GM12878 (cell line): ENCODE data around the gene TRPC3. TPM values are rescaled to one million over a fixed set of nuclear protein-coding genes. Genes with fewer than 3 reads are reported as not detected.

Experiments
- ATAC-seq: fragments of 200-7000 bp; cut with Tn5 transposase; 3 replicates; pipeline ENCODE4 v1.9.1; 2020; ENCODE audit warnings: mild to moderate bottlenecking, moderate library complexity
- BruUV-seq: library from RNA; stranded (reverse); fragments of 400-500 nt; replicated peaks from 2 replicates; lab custom pipeline; 2021; lab: Mats Ljungman, UMichigan
- CTCF ChIA-PET: fragments of 300-600 bp; sonication (Branson Sonifier 250); formaldehyde crosslinking; extraction: SDS; loops from one replicate; lab custom pipeline; 2021; ENCODE audit warnings: inconsistent platforms; lab: Yijun Ruan, JAX
- POLR2A ChIA-PET: fragments of 350-600 bp; formaldehyde crosslinking; extraction: SDS; loops from one replicate; lab custom pipeline; 2021; ENCODE audit warnings: inconsistent platforms; lab: Charles Lee
- RAD21 ChIA-PET: fragments of 300-600 bp; sonication (Branson Sonifier 250); formaldehyde crosslinking; loops from one replicate; lab custom pipeline; 2023; ENCODE audit warnings: antibody characterized with exemption; ENCODE audit not compliant: unreplicated experiment; lab: Charles Lee
- SMC1A ChIA-PET: fragments of 300-600 bp; sonication (Branson Sonifier 250); formaldehyde crosslinking; loops from one replicate; lab custom pipeline; 2023; ENCODE audit not compliant: unreplicated experiment, uncharacterized antibody; lab: Charles Lee
- DNase-seq: peaks from one replicate; pipeline ENCODE4 v3.0.0-alpha.2; 2011; ENCODE audit warnings: low read depth, low spot score
- FAIRE-seq: peaks from 3 replicates; lab custom pipeline; 2011; peaks lifted over from hg19 to GRCh38; lab: Jason Lieb, UNC
- H2AFZ ChIP-seq: 2 replicates; pipeline ENCODE4 v1.6.0; 2011; ENCODE audit warnings: low read depth, low read length, control low read depth; ENCODE audit not compliant: control insufficient read depth
- H3K27ac ChIP-seq: 2 replicates; pipeline ENCODE4 v1.5.1; 2011; ENCODE audit warnings: control low read depth; ENCODE audit not compliant: control insufficient read depth, insufficient read depth
- H3K27me3 ChIP-seq, 2 experiments: replicated peaks in 1 of 2; 2 replicates each; pipeline versions ENCODE4 v1.6.0 to v1.6.1; 2011; ENCODE audit warnings: low read length in 1 of 2; ENCODE audit not compliant: control insufficient read depth in 2 of 2, insufficient read depth in 2 of 2
- H3K36me3 ChIP-seq, 2 experiments: 2 replicates each; pipeline ENCODE4 v1.5.1; 2011; ENCODE audit warnings: low read length in 1 of 2; ENCODE audit not compliant: control insufficient read depth in 2 of 2, insufficient read depth in 2 of 2
- H3K4me1 ChIP-seq: 2 replicates; pipeline ENCODE4 v1.6.1; 2011; ENCODE audit warnings: mild to moderate bottlenecking, low read length, moderate library complexity, mixed read lengths; ENCODE audit not compliant: control insufficient read depth, insufficient read depth
- H3K4me2 ChIP-seq: 2 replicates; pipeline ENCODE4 v1.6.0; 2011; ENCODE audit warnings: control low read depth; ENCODE audit not compliant: control insufficient read depth, insufficient read depth
- H3K4me3 ChIP-seq: fragments of 200-600 bp; sonication (generic); 2 replicates; pipeline ENCODE4 v1.5.1; 2016
- H3K79me2 ChIP-seq: 2 replicates; pipeline ENCODE4 v1.6.0; 2011; ENCODE audit warnings: low read length; ENCODE audit not compliant: control insufficient read depth, insufficient read depth
- H3K9ac ChIP-seq: 2 replicates; pipeline ENCODE4 v1.8.0; 2011; ENCODE audit warnings: low read length, control low read depth, mixed read lengths; ENCODE audit not compliant: control insufficient read depth, insufficient read depth
- H3K9me3 ChIP-seq: replicated peaks from 3 replicates; pipeline ENCODE4 v1.5.1; 2011; ENCODE audit warnings: mild to moderate bottlenecking, low read length; ENCODE audit not compliant: control insufficient read depth, insufficient read depth
- H4K20me1 ChIP-seq: 2 replicates; pipeline ENCODE4 v1.6.0; 2011; ENCODE audit not compliant: control insufficient read depth, insufficient read depth
- CBFB ChIP-seq: IDR thresholded peaks from 2 replicates; pipeline ENCODE4 v1.6.1; 2016; ENCODE audit warnings: antibody characterized with exemption, low read depth
- CHD2 ChIP-seq: IDR thresholded peaks from 2 replicates; pipeline ENCODE4 v1.6.1; 2011; ENCODE audit warnings: low read depth, low read length, improper control_type of control experiment, borderline replicate concordance
- E4F1 ChIP-seq: fragments of 450-650 bp; IDR thresholded peaks from 2 replicates; pipeline ENCODE4 v1.6.1; 2018; ENCODE audit warnings: borderline replicate concordance, mild to moderate bottlenecking; ENCODE audit not compliant: partially characterized antibody
- ETV6 ChIP-seq, 2 experiments: fragments of 450-650 bp in 1 of 2; IDR thresholded peaks in 1 of 2; conservative IDR thresholded peaks in 1 of 2; 2 replicates each; pipeline ENCODE4 v1.6.1; 2014; ENCODE audit warnings: antibody characterized with exemption in 1 of 2, borderline replicate concordance in 1 of 2, low read depth in 1 of 2, mild to moderate bottlenecking in 1 of 2, moderate library complexity in 1 of 2
- GATAD2B ChIP-seq: fragments of 450-650 bp; conservative IDR thresholded peaks from 2 replicates; pipeline ENCODE4 v1.6.1; 2017; ENCODE audit warnings: low read depth, mild to moderate bottlenecking, moderate library complexity
- HCFC1 ChIP-seq: fragments of 150-350 bp; IDR thresholded peaks from 2 replicates; pipeline ENCODE4 v1.6.1; 2014; ENCODE audit warnings: low read length
- LARP7 ChIP-seq: fragments of 450-650 bp; IDR thresholded peaks from 2 replicates; pipeline ENCODE4 v1.6.1; 2017; ENCODE audit warnings: mild to moderate bottlenecking
- NR2F1 ChIP-seq: fragments of 450-650 bp; conservative IDR thresholded peaks from 2 replicates; pipeline ENCODE4 v1.6.1; 2017; ENCODE audit warnings: mild to moderate bottlenecking
- POU2F2 ChIP-seq: IDR thresholded peaks from 3 replicates; pipeline ENCODE4 v1.6.1; 2011; ENCODE audit warnings: low read depth, mild to moderate bottlenecking, low read length, borderline replicate concordance
- RAD51 ChIP-seq: fragments of 450-650 bp; IDR thresholded peaks from 2 replicates; pipeline ENCODE4 v1.6.1; 2016; ENCODE audit warnings: moderate library complexity, mild to moderate bottlenecking, inconsistent platforms
- SRF ChIP-seq, 2 experiments: IDR thresholded peaks; 2 replicates each; pipeline ENCODE4 v1.6.1; 2011; ENCODE audit warnings: low read depth in 2 of 2, low read length in 2 of 2, mild to moderate bottlenecking in 1 of 2, moderate library complexity in 1 of 2
- TCF3 ChIP-seq: IDR thresholded peaks from 2 replicates; pipeline ENCODE4 v1.6.1; 2012; ENCODE audit warnings: low read depth, mild to moderate bottlenecking, low read length, borderline replicate concordance; ENCODE audit not compliant: insufficient read depth
- TCF7 ChIP-seq: IDR thresholded peaks from 2 replicates; pipeline ENCODE4 v1.6.1; 2014; ENCODE audit warnings: antibody characterized with exemption, borderline replicate concordance
- YBX1 ChIP-seq: fragments of 450-650 bp; IDR thresholded peaks from 2 replicates; pipeline ENCODE4 v1.6.1; 2016; ENCODE audit warnings: antibody characterized with exemption
- ZBTB33 ChIP-seq: fragments of 450-650 bp; IDR thresholded peaks from 2 replicates; pipeline ENCODE4 v1.6.1; 2017; ENCODE audit warnings: mild to moderate bottlenecking
- ZBTB4 ChIP-seq: fragments of 450-650 bp; formaldehyde crosslinking; IDR thresholded peaks from 2 replicates; pipeline ENCODE4 v1.4.0; 2022; ENCODE audit warnings: mild to moderate bottlenecking, moderate library complexity
- WGBS: methylation state at CpG from one replicate; pipeline ENCODE4 v1.1.6; 2016; ENCODE audit warnings: low lambda C conversion rate; ENCODE audit not compliant: insufficient replicate concordance, insufficient coverage; ENCODE audit errors: missing lambda C conversion rate; 5-methylcytosine and 5-hydroxymethylcytosine counted together
- in situ Hi-C: fragments of 300-500 bp; cut with MboI; formaldehyde crosslinking; loops from 9 replicates; pipeline ENCODE4 v1.14.3; 2018; ENCODE audit warnings: mixed read lengths
- intact Hi-C: fragments of 100-400 bp; cut with micrococcal nuclease; formaldehyde crosslinking; loops from one replicate; pipeline ENCODE4 v1.14.2; 2022; ENCODE audit not compliant: unreplicated experiment
- polyA plus RNA-seq, 11 experiments: library from polyadenylated mRNA; depleted of rRNA in 4 of 11; unstranded in 6 of 11; stranded (reverse) in 5 of 11; fragments of >200 nt; fragmentation: Nextera tagmentation in 4 of 11; fragmentation: Illumina TruSeq in 1 of 11; extraction: Ambion mirVana in 4 of 11; extraction: Trizol in 1 of 11; gene quantifications; 1 replicate in 1 of 11; 2 replicates in 10 of 11; pipeline versions ENCODE4 v1.2.1 to v1.2.3, GENCODE V29; 2011 to 2016; ENCODE audit warnings: inconsistent platforms in 2 of 11, missing spikeins in 2 of 11, low read depth in 1 of 11
- total RNA-seq, 4 experiments: library from RNA; depleted of rRNA in 3 of 4; stranded (reverse); fragments of >200 nt in 3 of 4; fragmentation: Illumina TruSeq in 1 of 4; extraction: Trizol in 1 of 4; gene quantifications; 2 replicates each; pipeline versions ENCODE4 v1.2.1 to v1.2.3, GENCODE V29; 2013 to 2021

The TRPC3 gene
- total and polyA plus RNA-seq, 10 of the 15 experiments (the other 5 are each of a cell fraction or from before 2014, with no cell fraction given) = not detected

- WGBS = 77% methylated on average over 9 of the region's 9 CpGs
- FAIRE-seq = peak; percentile 86
- BruUV-seq = no TSS peak
- H4K20me1 ChIP-seq = no peaks in the 10 kb centered on the region
- ChIA-PET POLR2A (no interaction called here), CTCF (interaction anchor here (0.7 to 1.3 kb wide), 3 partner anchors 19 to 777 kb away, joined by 3 to 5 read pairs (median 5); no protein-coding TSS in a partner anchor), SMC1A (no interaction called here), RAD21 (no interaction called here)
- H3K79me2 ChIP-seq = no peaks in the 10 kb centered on the region
- intact Hi-C loops (no loop called here), in situ Hi-C loops (no loop called here)
- no peaks in the 10 kb centered on the region for H3K9me3 ChIP-seq
- no peaks in the 10 kb centered on the region for H3K27me3 ChIP-seq
- ATAC-seq = peak; percentile 98
- peaks cover 17% of the 10 kb centered on the region for H3K4me1 ChIP-seq
- H3K4me2 ChIP-seq = peak overlapping the region; percentile 78
- H3K27ac ChIP-seq = peak overlapping the region; percentile 48; the same call in 1 of the 2 replicates
- no peaks in the 10 kb centered on the region for H3K36me3 ChIP-seq
- DNase-seq = peak; percentile 56
- H3K9ac ChIP-seq = no peak overlapping the region
- H2AFZ ChIP-seq = peak overlapping the region; percentile 36; the same call in 1 of the 2 replicates
- H3K4me3 ChIP-seq = peak overlapping the region; percentile 10; the same call in 1 of the 2 replicates
- TF ChIP-seq SRF (IDR thresholded peaks at IDR 0.05; ENCODE audit: low read depth in 2 of 2, low read length in 2 of 2) (no peak), CBFB (no peak), TCF7 (no peak), GATAD2B (no peak), ZBTB33 (no peak), RAD51 (no peak), YBX1 (no peak), ETV6 (conservative IDR thresholded peaks at IDR 0.05 in 1 of 2, IDR thresholded peaks at IDR 0.05 in 1 of 2; ENCODE audit: borderline replicate concordance in 1 of 2, low read depth in 1 of 2) (peak in 1 of 2 experiments; percentile 80; a peak in 1 of 4 replicates), ZBTB4 (CRISPR knock-in tag) (no peak), HCFC1 (no peak), E4F1 (no peak), LARP7 (no peak), NR2F1 (no peak), CHD2 (no peak), TCF3 (no peak), POU2F2 (no peak)
These were observed 25.7 kb upstream of the TRPC3 start for GRCh38 chr4:121977251-121978171.
